Fibroblast of lung (primary cell): Measurements from ENCODE around the gene CST5.

Experiments used
- CTCF ChIP-seq, 2 donors: IDR thresholded peaks in 1 of 2; conservative IDR thresholded peaks in 1 of 2; 1 replicate in 1 of 2; 2 replicates in 1 of 2; pipeline ENCODE4 v1.5.1; 2011 to 2012; ENCODE audit warnings: low read length in 2 of 2, control low read depth in 1 of 2, inconsistent platforms in 1 of 2, low read depth in 1 of 2, mild to moderate bottlenecking in 1 of 2
- EZH2 ChIP-seq: IDR thresholded peaks from 2 replicates; pipeline ENCODE4 v1.5.1; 2012; ENCODE audit warnings: low read length, control low read depth, mild to moderate bottlenecking; ENCODE audit errors: missing control alignments

GRCh38 chr20:23870461-23870860 lies 9.1 kb downstream of the CST5 start:
- TF ChIP-seq EZH2 = no peak
- TF ChIP-seq CTCF (conservative IDR thresholded peaks at IDR 0.05 in 1 of 2, IDR thresholded peaks at IDR 0.05 in 1 of 2; ENCODE audit: low read depth in 1 of 2, low read length in 2 of 2) = no peak
